H1 (cell line): ENCODE data around the gene NBEA. TPM values are rescaled to one million over a fixed set of nuclear protein-coding genes. Genes with fewer than 3 reads are reported as not detected.

Experiments
- ATF2 ChIP-seq: IDR thresholded peaks from 2 replicates; pipeline ENCODE4 v1.6.1; 2012; ENCODE audit warnings: low read length, inconsistent platforms
- CHD2 ChIP-seq: IDR thresholded peaks from 2 replicates; pipeline ENCODE4 v1.6.1; 2012; ENCODE audit warnings: low read length, improper control_type of control experiment
- POLR2AphosphoS5 ChIP-seq: IDR thresholded peaks from 2 replicates; pipeline ENCODE4 v1.6.1; 2011; ENCODE audit warnings: low read depth, low read length
- SAP30 ChIP-seq: fragments of 300-600 bp; sonication (generic); IDR thresholded peaks from 2 replicates; pipeline ENCODE4 v1.7.1; 2012; ENCODE audit warnings: low read length, moderate library complexity, mild to moderate bottlenecking, inconsistent platforms; ENCODE audit not compliant: insufficient read depth, insufficient replicate concordance
- SIX5 ChIP-seq: IDR thresholded peaks from 2 replicates; pipeline ENCODE4 v1.6.1; 2011; ENCODE audit warnings: mild to moderate bottlenecking, low read depth, low read length
- SRF ChIP-seq: IDR thresholded peaks from 2 replicates; pipeline ENCODE4 v1.6.1; 2011; ENCODE audit warnings: mild to moderate bottlenecking, low read depth, low read length, moderate library complexity
- TAF1 ChIP-seq: IDR thresholded peaks from 2 replicates; pipeline ENCODE4 v1.6.1; 2011; ENCODE audit warnings: mild to moderate bottlenecking, low read depth, low read length
- TAF7 ChIP-seq: optimal IDR thresholded peaks from 2 replicates; pipeline ENCODE3; 2011; ENCODE audit warnings: low read depth, mild to moderate bottlenecking, inconsistent platforms, low read length, moderate library complexity, borderline replicate concordance
- polyA plus RNA-seq, 7 experiments: library from polyadenylated mRNA; depleted of rRNA in 3 of 7; stranded (reverse) in 5 of 7; unstranded in 2 of 7; fragments of >200 nt in 5 of 7; fragments of 200-250 nt in 2 of 7; gene quantifications; 1 replicate in 5 of 7; 2 replicates in 1 of 7; 4 replicates in 1 of 7; pipeline versions ENCODE4 v1.2.1 to v1.2.3, GENCODE V29; 2011 to 2013; ENCODE audit warnings: missing spikeins in 2 of 7, mixed read lengths in 2 of 7
- total RNA-seq: library from RNA; stranded (reverse); fragmentation: NEBNext Ultra II Directional; extraction: Animal tissue kit (Norgen Biotek cat#: 25700); gene quantifications from 2 replicates; pipeline ENCODE4 v1.2.1, GENCODE V29; 2021

The NBEA gene
- total and polyA plus RNA-seq, 2 of the 8 experiments (the other 6 are each of a cell fraction or from before 2014, with no cell fraction given) = 14.2 to 21.5 TPM

GRCh38 chr13:35483761-35484160, 541.7 kb downstream of the NBEA start (continued):
- TF ChIP-seq SAP30 (no peak), TAF7 (no peak), POLR2AphosphoS5 (no peak), SRF (no peak), TAF1 (no peak), CHD2 (no peak), SIX5 (no peak), ATF2 (no peak)
